ENCODE data around the gene INPP5K. TPM values are rescaled to one million over a fixed set of nuclear protein-coding genes. Genes with fewer than 3 reads are reported as not detected.
"Not testable (repeated sequence)": the region's sequence is repeated elsewhere in the genome, so short reads cannot be mapped to it uniquely, and the experiment has no call there.

Gene INPP5K
- total RNA-seq, 1 donor from 2014 or later: 66.6 TPM

GRCh38 chr17:1469231-1469852 is 47.1 kb downstream of the INPP5K start:
- no peak for DNase-seq (ENCODE audit: extremely low read depth, low read depth, low spot score)

- no peak for DNase-seq (ENCODE audit: extremely low read depth, low read depth, low spot score)
Observed at GRCh38 chr17:1467898-1468492, 48.4 kb downstream of the INPP5K start.

- no peak for DNase-seq (ENCODE audit: extremely low read depth, low read depth, low spot score)
Observed at GRCh38 chr17:1467258-1467657, 49.2 kb downstream of the INPP5K start.

- DNase-seq (ENCODE audit: extremely low read depth, low read depth, low spot score): no peak
Observed at GRCh38 chr17:1464186-1464585, 52.2 kb downstream of the INPP5K start.

- DNase-seq (ENCODE audit: extremely low read depth, low read depth, low spot score): no peak
Observed at GRCh38 chr17:1462164-1463112, 54.0 kb downstream of the INPP5K start.

GRCh38 chr17:1461198-1461944 is 55.0 kb downstream of the INPP5K start:
- no peak for DNase-seq (ENCODE audit: extremely low read depth, low read depth, low spot score)

GRCh38 chr17:1460233-1460632 is 56.2 kb downstream of the INPP5K start:
- no peak for DNase-seq (ENCODE audit: extremely low read depth, low read depth, low spot score)

- DNase-seq (ENCODE audit: extremely low read depth, low read depth, low spot score): no peak
Observed at GRCh38 chr17:1455797-1456599, 60.4 kb downstream of the INPP5K start, which contains the start of gene CRK. TSS of gene CRK (minus strand) at chr17:1456232. CDS start at chr17:1456117, 115 bp downstream.

GRCh38 chr17:1455291-1455796 is 61.1 kb downstream of the INPP5K start:
- no peak for DNase-seq (ENCODE audit: extremely low read depth, low read depth, low spot score)

GRCh38 chr17:1454541-1454940 is 61.9 kb downstream of the INPP5K start:
- DNase-seq (ENCODE audit: extremely low read depth, low read depth, low spot score): no peak

- DNase-seq (ENCODE audit: extremely low read depth, low read depth, low spot score): not testable (repeated sequence)
Observed at GRCh38 chr17:1453694-1454093, 62.7 kb downstream of the INPP5K start.

GRCh38 chr17:1452836-1453235 is 63.6 kb downstream of the INPP5K start:
- DNase-seq (ENCODE audit: extremely low read depth, low read depth, low spot score): no peak

- not testable (repeated sequence) for DNase-seq (ENCODE audit: extremely low read depth, low read depth, low spot score)
Observed at GRCh38 chr17:1450261-1450660, 66.2 kb downstream of the INPP5K start.

- no peak for DNase-seq (ENCODE audit: extremely low read depth, low read depth, low spot score)
Observed at GRCh38 chr17:1449412-1449967, 66.9 kb downstream of the INPP5K start.

- DNase-seq (ENCODE audit: extremely low read depth, low read depth, low spot score): no peak
Observed at GRCh38 chr17:1447052-1447451, 69.4 kb downstream of the INPP5K start.

- no peak for DNase-seq (ENCODE audit: extremely low read depth, low read depth, low spot score)
Observed at GRCh38 chr17:1446201-1446600, 70.2 kb downstream of the INPP5K start.

- DNase-seq (ENCODE audit: extremely low read depth, low read depth, low spot score): not testable (repeated sequence)
Observed at GRCh38 chr17:1445695-1446094, 70.7 kb downstream of the INPP5K start.
